Heart left ventricle (tissue), 16 donors: ENCODE measurements around the gene ERGIC1. TPM values are rescaled to one million over a fixed set of nuclear protein-coding genes. Genes with fewer than 3 reads are reported as not detected.
"Not testable (repeated sequence)": the region's sequence is repeated elsewhere in the genome, so short reads cannot be mapped to it uniquely, and the experiment has no call there.

Experiments used
- ATAC-seq, 4 donors: fragments of 200-7000 bp; cut with Tn5 transposase; one replicate each; pipeline ENCODE4 v1.9.1; 2020 to 2022; ENCODE audit warnings: moderate library complexity in 4 of 4, mild to moderate bottlenecking in 3 of 4, moderate number of reproducible peaks in 1 of 4
- DNase-seq, 5 donors: peaks; one replicate each; pipeline ENCODE4 v3.0.0-alpha.2; 2020
- H3K27ac ChIP-seq, 12 donors: fragments of 200-600 bp; sonication (generic) in 4 of 12; one replicate each; pipeline versions ENCODE4 v1.5.0 to v1.8.0; 2016 to 2022; ENCODE audit warnings: mild to moderate bottlenecking in 2 of 12
- H3K27me3 ChIP-seq, 9 donors: fragments of 200-600 bp; sonication (generic) in 2 of 9; one replicate each; pipeline versions ENCODE4 v1.5.1 to v1.8.0; 2016 to 2022; ENCODE audit warnings: mild to moderate bottlenecking in 3 of 9
- H3K36me3 ChIP-seq, 9 donors: fragments of 200-600 bp; sonication (generic) in 2 of 9; one replicate each; pipeline versions ENCODE4 v1.5.0 to v1.8.0; 2018 to 2022; ENCODE audit warnings: mild to moderate bottlenecking in 2 of 9
- H3K4me1 ChIP-seq, 12 donors: fragments of 200-600 bp; sonication (generic) in 4 of 12; one replicate each; pipeline versions ENCODE4 v1.5.0 to v1.8.0; 2016 to 2022; ENCODE audit warnings: mild to moderate bottlenecking in 3 of 12
- H3K4me3 ChIP-seq, 12 donors: fragments of 200-600 bp; sonication (generic) in 4 of 12; one replicate each; pipeline versions ENCODE4 v1.5.0 to v1.8.0; 2017 to 2022; ENCODE audit warnings: mild to moderate bottlenecking in 9 of 12, moderate library complexity in 4 of 12
- H3K9me3 ChIP-seq, 12 donors: fragments of 200-600 bp; sonication (generic) in 4 of 12; one replicate each; pipeline versions ENCODE4 v1.5.0 to v1.8.0; 2016 to 2022; ENCODE audit warnings: mild to moderate bottlenecking in 1 of 12
- POLR2A ChIP-seq, 2 donors: fragments of 450-650 bp; IDR thresholded peaks; one replicate each; pipeline ENCODE4 v1.6.1; 2017; ENCODE audit warnings: antibody characterized with exemption in 2 of 2, mild to moderate bottlenecking in 2 of 2, moderate library complexity in 2 of 2
- WGBS, 4 donors: extraction: QIAGEN DNeasy Blood & Tissue Kit in 2 of 4; methylation state at CpG; one replicate each; pipeline versions ENCODE4 v1.1.5 to v1.1.7; 2013 to 2018; 5-methylcytosine and 5-hydroxymethylcytosine counted together
- intact Hi-C, 10 donors: fragments of 100-400 bp; cut with DNase I; formaldehyde crosslinking; loops; one replicate each; pipeline versions ENCODE4 v1.11.1 to v1.14.2; 2022
- long read RNA-seq, 3 donors: library from polyadenylated mRNA; unstranded; transcript quantifications; one replicate each; pipeline ENCODE4 v2.0.0, GENCODE V29; 2020 to 2021
- polyA plus RNA-seq, 2 donors: library from polyadenylated mRNA; stranded (reverse); fragments of 200-250 nt; gene quantifications; one replicate each; pipeline ENCODE4 v1.2.3, GENCODE V29; 2013
- total RNA-seq, 9 donors: library from RNA; depleted of rRNA in 2 of 9; stranded (reverse); fragments of >200 nt in 2 of 9; fragmentation: NEBNext Ultra II Directional in 3 of 9; extraction: Animal tissue kit (Norgen Biotek cat#: 25700) in 3 of 9; gene quantifications; one replicate each; pipeline versions ENCODE4 v1.1.0 to v1.2.4, GENCODE V29; 2016 to 2023
- TF ChIP-seq, protein P1 (sequence below), 12 donors: fragments of 200-600 bp; sonication (generic) in 4 of 12; IDR thresholded peaks; one replicate each; pipeline versions ENCODE4 v1.5.0 to v1.8.0; 2018 to 2022; ENCODE audit warnings: antibody characterized with exemption in 12 of 12, mild to moderate bottlenecking in 5 of 12
- donor health status: ischemic (EF 13 %, LVEDD 7.1; RV severe dilation, severe dysfunction).
- donor health status: healthy with polysubstance abuse.
- donor health status: DM: no; HTN: yes; CAD: no.
- donor health status: DM: no; HTN: no; CAD: no.
- donor health status: ischemic (EF 25% LVEDD 6.9; RV normal size, moderate dysfunction).
- donor health status: ischemic (EF 25% LVEDD 5.7; RV mildly dilated, moderate dysfunction).
- donor health status: healthy.
- donor health status: DM: yes; HTN: yes; CAD: no.
- donor health status: ischemic (EF 35%, LVEDD 5.7; RV mildly dilated, moderate dysfunction).
- donor health status: nonischemic (EF 11% LVEDD 7.7; RV severe dilation, severe dysfunction).
- donor health status: DM: yes; HTN: yes; CAD: no.
- donor health status: PGD.
- donor health status: ischemic (EF 29% LVEDD 5.4; RV normal size, mild dysfunction).
- donor health status: nonischemic (EF 23%, LVEDD 6.1; RV moderate dilation, normal function).

ERGIC1 gene, protein sequence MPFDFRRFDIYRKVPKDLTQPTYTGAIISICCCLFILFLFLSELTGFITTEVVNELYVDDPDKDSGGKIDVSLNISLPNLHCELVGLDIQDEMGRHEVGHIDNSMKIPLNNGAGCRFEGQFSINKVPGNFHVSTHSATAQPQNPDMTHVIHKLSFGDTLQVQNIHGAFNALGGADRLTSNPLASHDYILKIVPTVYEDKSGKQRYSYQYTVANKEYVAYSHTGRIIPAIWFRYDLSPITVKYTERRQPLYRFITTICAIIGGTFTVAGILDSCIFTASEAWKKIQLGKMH
- total RNA-seq: 100 to 1,000 TPM in 1 of 9 donors, 10 to 100 TPM in 8; 67.0 to 109 (median 84.9) TPM
- 100 to 1,000 TPM in 1 of 2 donors, 10 to 100 TPM in 1; 66.6 to 115 TPM for polyA plus RNA-seq
- long read RNA-seq, donor 1, transcript ERGIC1-202 (10 exons, 2,881 nt): major isoform, 6 of 14 reads
- long read RNA-seq, donor 1, partial matches to known transcripts: 6 of 14 reads
- long read RNA-seq, donor 1, other reads (novel, unspliced or antisense): 2 of 14 reads
- long read RNA-seq, donor 2, transcript ERGIC1-202 (10 exons, 2,881 nt): major isoform, 11 of 45 reads
- long read RNA-seq, donor 2, partial matches to known transcripts: 13 of 45 reads
- long read RNA-seq, donor 2, other reads (novel, unspliced or antisense): 21 of 45 reads
- long read RNA-seq, donor 3, partial matches to known transcripts: 11 of 20 reads
- long read RNA-seq, donor 3, other reads (novel, unspliced or antisense): 5 of 20 reads

DNA sequence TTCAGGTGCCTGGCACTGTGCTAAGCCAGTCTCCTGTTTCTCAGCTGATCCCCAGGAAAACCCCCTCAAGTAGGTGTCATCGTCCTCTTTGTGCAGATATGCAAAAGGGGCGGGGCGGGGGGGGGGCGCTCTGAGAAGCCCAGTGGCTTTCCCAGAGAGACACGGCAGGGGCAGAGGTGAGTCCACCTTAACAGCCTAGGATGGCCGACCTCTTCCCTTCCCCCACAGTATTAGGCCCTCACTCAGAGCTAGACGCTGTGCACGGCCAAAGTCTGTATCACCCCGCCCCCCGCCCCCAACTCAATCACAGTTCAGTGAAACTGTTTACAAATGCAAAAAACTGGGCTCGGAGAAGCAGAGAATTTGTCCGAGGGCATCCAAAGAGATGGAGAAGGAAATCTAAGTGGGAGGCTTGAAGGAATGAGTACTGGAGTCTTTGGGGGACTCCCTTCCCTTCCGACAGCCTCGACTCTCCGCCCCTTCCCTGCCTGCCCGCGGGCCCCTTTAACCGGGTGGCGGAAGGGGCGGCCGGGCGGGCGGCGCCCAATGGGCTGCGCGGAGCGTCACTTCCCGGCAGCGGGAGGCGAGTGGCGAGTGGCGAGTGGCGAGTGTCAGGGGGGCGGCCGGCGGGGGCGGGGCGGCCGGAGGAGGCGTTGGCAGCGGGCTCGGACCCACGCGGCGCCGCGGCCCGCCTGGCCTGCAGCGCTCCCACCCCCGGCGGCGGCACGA lies at the start of gene ERGIC1:
Gene ERGIC1, plus strand, starts transcription at position 566 of the 729 bp plus-strand sequence. Its CDS starts 163 bp downstream, at position 729.
- Histone ChIP-seq H3K4me3 (peak within 1 kb of the TSS; percentile 74 to 97 (median 85)), H3K36me3 (peaks cover 0 to 4% (median 0%) of the 10 kb centered on the region in 9 donors), H3K9me3 (no peaks in the 10 kb centered on the region), H3K27me3 (no peaks in the 10 kb centered on the region), H3K4me1 (peaks cover 3 to 60% (median 22%) of the 10 kb centered on the region in 12 donors), H3K27ac (peak within 1 kb of the TSS; percentile 64 to 91 (median 84))
- TF ChIP-seq POLR2A (IDR thresholded peaks at IDR 0.05): peak in 1 of 2 donors; percentile 73
- TF ChIP-seq, protein P1, sequence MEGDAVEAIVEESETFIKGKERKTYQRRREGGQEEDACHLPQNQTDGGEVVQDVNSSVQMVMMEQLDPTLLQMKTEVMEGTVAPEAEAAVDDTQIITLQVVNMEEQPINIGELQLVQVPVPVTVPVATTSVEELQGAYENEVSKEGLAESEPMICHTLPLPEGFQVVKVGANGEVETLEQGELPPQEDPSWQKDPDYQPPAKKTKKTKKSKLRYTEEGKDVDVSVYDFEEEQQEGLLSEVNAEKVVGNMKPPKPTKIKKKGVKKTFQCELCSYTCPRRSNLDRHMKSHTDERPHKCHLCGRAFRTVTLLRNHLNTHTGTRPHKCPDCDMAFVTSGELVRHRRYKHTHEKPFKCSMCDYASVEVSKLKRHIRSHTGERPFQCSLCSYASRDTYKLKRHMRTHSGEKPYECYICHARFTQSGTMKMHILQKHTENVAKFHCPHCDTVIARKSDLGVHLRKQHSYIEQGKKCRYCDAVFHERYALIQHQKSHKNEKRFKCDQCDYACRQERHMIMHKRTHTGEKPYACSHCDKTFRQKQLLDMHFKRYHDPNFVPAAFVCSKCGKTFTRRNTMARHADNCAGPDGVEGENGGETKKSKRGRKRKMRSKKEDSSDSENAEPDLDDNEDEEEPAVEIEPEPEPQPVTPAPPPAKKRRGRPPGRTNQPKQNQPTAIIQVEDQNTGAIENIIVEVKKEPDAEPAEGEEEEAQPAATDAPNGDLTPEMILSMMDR (IDR thresholded peaks at IDR 0.05): peak in 1 of 12 donors; percentile 5
- DNase-seq (peak; percentile 88 to 95 (median 91)), ATAC-seq (peak; percentile 80 to 94 (median 92))
- WGBS, 4 donors: 1 to 3% (median 2%) methylated on average over 15 to 53 of the region's 53 CpGs
- intact Hi-C loops: loop anchor here in 5 of 10 donors (2.0 to 10.0 kb wide), 6 partner anchors 35 to 119 kb away; partner anchors contain the start of gene DUSP1 (in 2 of the 5)

DNA sequence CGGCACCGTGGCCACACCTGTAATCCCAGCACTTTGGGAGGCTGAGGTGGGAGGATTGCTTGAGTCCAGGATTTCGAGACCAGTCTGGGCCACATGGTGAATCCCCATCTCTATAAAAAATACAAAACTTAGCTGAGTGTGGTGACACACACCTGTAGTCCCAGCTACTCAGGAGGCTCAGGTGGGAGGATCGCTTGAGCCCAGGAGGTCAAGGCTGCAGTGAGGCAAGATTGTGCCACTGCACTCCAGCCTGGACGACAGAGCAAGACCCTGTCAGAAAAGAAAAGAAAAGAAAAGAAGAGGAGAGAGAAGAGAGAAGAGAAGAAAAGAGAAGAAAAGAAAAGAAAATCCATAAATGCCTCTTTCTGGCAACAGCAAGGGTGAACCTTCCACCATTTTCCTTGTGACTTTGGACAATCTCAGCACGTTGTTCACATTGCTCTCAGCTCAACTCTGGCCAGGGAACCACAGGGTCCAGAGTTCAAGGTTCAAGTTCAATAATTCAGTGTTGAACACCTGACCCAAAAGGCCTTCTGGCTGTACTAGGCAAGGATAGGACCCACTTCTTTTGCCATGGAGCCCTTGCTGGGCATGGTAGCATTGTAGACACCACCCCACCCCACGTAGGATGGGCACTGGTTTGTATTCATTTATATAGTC lies 48.5 kb upstream of the ERGIC1 start:
- no peak for DNase-seq
- peaks cover 6 to 27% (median 23%) of the 10 kb centered on the region in 12 donors for H3K4me1 ChIP-seq
- no peaks in the 10 kb centered on the region for H3K27me3 ChIP-seq
- WGBS, 4 donors: 83 to 90% (median 89%) methylated on average over 7 of the region's 7 CpGs
- no peak overlapping the region for H3K4me3 ChIP-seq
- no peaks in the 10 kb centered on the region for H3K9me3 ChIP-seq
- no peaks in the 10 kb centered on the region for H3K36me3 ChIP-seq
- TF ChIP-seq, protein P1 (IDR thresholded peaks at IDR 0.05): no peak
- no peak for TF ChIP-seq POLR2A (IDR thresholded peaks at IDR 0.05)
- ATAC-seq: no peak
- intact Hi-C loops: no loop called here
- H3K27ac ChIP-seq: no peak overlapping the region

DNA sequence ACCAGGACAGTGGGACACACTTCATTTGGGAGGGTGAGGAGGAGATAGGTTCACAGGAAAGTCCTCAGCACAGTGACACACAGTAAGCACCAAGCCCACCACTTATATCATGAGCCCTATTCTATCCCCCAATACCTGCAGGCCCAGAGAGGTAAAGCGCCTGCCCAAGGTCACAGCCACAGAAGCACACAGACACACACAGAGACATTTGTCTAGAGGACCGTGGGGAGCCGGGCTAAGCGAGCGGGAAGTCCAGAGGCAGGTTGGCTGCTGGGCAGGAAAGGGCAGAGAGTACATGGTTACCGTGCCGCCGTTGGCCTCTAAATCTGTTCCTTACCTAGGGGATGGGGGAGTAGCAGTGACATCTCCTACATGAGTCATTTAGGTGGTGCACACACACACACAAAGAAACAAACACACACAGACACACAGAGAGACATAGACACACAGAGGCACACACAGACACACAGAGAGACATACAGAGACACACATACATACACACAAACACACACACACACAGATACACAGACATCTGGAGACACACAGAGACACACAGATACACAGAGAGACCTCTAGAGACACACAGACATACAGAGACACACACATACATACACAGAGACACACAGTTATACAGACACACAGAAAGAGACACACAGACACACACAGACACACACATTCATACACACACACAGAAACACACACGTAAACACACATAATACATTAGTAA lies 47.2 kb upstream of the ERGIC1 start:
- Histone ChIP-seq H3K4me1 (peaks cover 6 to 35% (median 23%) of the 10 kb centered on the region in 12 donors), H3K27me3 (no peaks in the 10 kb centered on the region), H3K4me3 (no peak overlapping the region), H3K27ac (no peak overlapping the region), H3K36me3 (no peaks in the 10 kb centered on the region), H3K9me3 (no peaks in the 10 kb centered on the region)
- 94 to 97% (median 96%) methylated on average over 9 of the region's 9 CpGs for WGBS, 4 donors
- ATAC-seq: no peak
- TF ChIP-seq, protein P1 (IDR thresholded peaks at IDR 0.05): no peak
- TF ChIP-seq POLR2A (IDR thresholded peaks at IDR 0.05): no peak
- intact Hi-C loops: no loop called here
- DNase-seq: no peak

DNA sequence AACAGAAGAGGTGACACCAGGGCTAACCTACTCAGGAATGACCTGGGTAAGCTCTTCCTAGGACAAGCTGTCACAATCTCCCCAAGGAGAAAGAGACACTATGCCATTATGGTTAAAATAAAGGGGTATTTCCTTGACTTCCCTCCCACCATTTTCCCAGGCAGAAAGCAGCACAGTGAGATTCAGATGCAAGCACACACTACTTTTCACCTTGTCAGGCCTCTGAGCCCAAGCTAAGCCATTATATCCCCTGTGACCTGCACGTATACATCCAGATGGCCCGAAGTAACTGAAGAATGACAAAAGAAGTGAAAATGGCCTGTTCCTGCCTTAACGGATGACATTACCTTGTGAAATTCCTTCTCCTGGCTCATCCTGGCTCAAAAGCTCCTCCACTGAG lies 46.5 kb upstream of the ERGIC1 start:
- H3K4me3 ChIP-seq, intact Hi-C loops, H3K27me3 ChIP-seq, ATAC-seq, DNase-seq, H3K36me3 ChIP-seq, H3K9me3 ChIP-seq: not testable (repeated sequence)
- Histone ChIP-seq H3K27ac (peak overlapping the region in 1 of 12 donors; percentile 75), H3K4me1 (peaks cover 6 to 35% (median 23%) of the 10 kb centered on the region in 12 donors)
- WGBS, 4 donors: 93 to 100% (median 93%) methylated on average over 3 of the region's 3 CpGs
